Mucosa of rectum (tissue), 2 donors: ENCODE measurements around the gene ATN1.
"Not testable (repeated sequence)": the region's sequence is repeated elsewhere in the genome, so short reads cannot be mapped to it uniquely, and the experiment has no call there.

Experiments used
- H3K27ac ChIP-seq, 2 donors: one replicate each; pipeline ENCODE4 v1.7.0; 2013; ENCODE audit warnings: inconsistent platforms in 2 of 2, low read depth in 2 of 2, low read length in 2 of 2
- H3K27me3 ChIP-seq, 2 donors: one replicate each; pipeline ENCODE4 v1.7.0; 2013; ENCODE audit warnings: low read length in 2 of 2; ENCODE audit not compliant: control insufficient read depth in 2 of 2, insufficient read depth in 2 of 2
- H3K36me3 ChIP-seq, 2 donors: one replicate each; pipeline ENCODE4 v1.7.0; 2013; ENCODE audit warnings: low read length in 2 of 2; ENCODE audit not compliant: control insufficient read depth in 2 of 2, insufficient read depth in 2 of 2
- H3K4me1 ChIP-seq, 2 donors: one replicate each; pipeline ENCODE4 v1.7.0; 2013; ENCODE audit warnings: low read length in 2 of 2, mild to moderate bottlenecking in 1 of 2; ENCODE audit not compliant: control insufficient read depth in 2 of 2, insufficient read depth in 2 of 2
- H3K4me3 ChIP-seq, 2 donors: one replicate each; pipeline ENCODE4 v1.7.0; 2013; ENCODE audit warnings: low read length in 2 of 2
- H3K9ac ChIP-seq, 2 donors: one replicate each; pipeline ENCODE4 v1.7.0; 2013; ENCODE audit warnings: low read length in 2 of 2, low read depth in 1 of 2, mild to moderate bottlenecking in 1 of 2
- H3K9me3 ChIP-seq, 2 donors: one replicate each; pipeline ENCODE4 v1.7.0; 2013; ENCODE audit warnings: low read length in 2 of 2; ENCODE audit not compliant: control insufficient read depth in 2 of 2
- donor health status: healthy.
- donor health status: Normal muscosa, but diverticular disease.

The ATN1 gene

GRCh38 chr12:6889775-6890573 is 37.8 kb upstream of the ATN1 start:
- H3K27me3 ChIP-seq, H3K9me3 ChIP-seq, H3K36me3 ChIP-seq: not testable (repeated sequence)
- peak overlapping the region; percentile 83 to 88 for H3K27ac ChIP-seq
- peak overlapping the region in 1 of 2 donors; percentile 81 for H3K9ac ChIP-seq
- peaks cover 8 to 11% of the 10 kb centered on the region in 2 donors for H3K4me1 ChIP-seq
- peak overlapping the region; percentile 75 to 86 for H3K4me3 ChIP-seq

GRCh38 chr12:6890789-6891645 is 36.7 kb upstream of the ATN1 start:
- peak overlapping the region; percentile 86 to 90 for H3K9ac ChIP-seq
- H3K4me1 ChIP-seq, result peaks cover 8 to 11% of the 10 kb centered on the region in 2 donors
- H3K27me3 ChIP-seq, result no peaks in the 10 kb centered on the region
- H3K9me3 ChIP-seq, result no peaks in the 10 kb centered on the region
- H3K4me3 ChIP-seq, result peak overlapping the region; percentile 85 to 86
- H3K36me3 ChIP-seq, result no peaks in the 10 kb centered on the region
- H3K27ac ChIP-seq, result peak overlapping the region; percentile 88 to 94

GRCh38 chr12:6891646-6892001 is 36.1 kb upstream of the ATN1 start:
- peaks cover 8 to 11% of the 10 kb centered on the region in 2 donors for H3K4me1 ChIP-seq
- no peaks in the 10 kb centered on the region for H3K27me3 ChIP-seq
- peak overlapping the region; percentile 86 to 90 for H3K9ac ChIP-seq
- no peaks in the 10 kb centered on the region for H3K9me3 ChIP-seq
- peak overlapping the region; percentile 83 to 85 for H3K4me3 ChIP-seq
- no peaks in the 10 kb centered on the region for H3K36me3 ChIP-seq
- H3K27ac ChIP-seq, result peak overlapping the region; percentile 88 to 94

DNA sequence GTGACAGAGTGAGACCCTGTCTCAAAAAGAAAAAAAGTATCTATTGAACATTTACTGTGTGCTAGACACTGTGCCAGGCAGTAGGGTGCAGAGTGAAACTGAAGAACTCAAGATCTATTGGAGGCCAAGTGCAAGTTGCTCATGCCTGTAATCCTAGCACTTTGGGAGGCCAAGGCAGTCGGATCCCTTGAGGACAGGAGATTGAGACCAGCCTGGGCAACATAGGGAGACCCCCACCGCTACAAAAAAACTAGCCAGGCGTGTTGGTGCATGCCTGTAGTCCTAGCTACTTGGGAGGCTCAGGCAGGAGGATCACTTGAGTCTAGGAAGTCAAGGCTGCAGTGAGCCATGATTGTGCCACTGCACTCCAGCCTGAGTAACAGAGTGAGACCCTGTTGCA is 35.1 kb upstream of the ATN1 start:
- not testable (repeated sequence) for H3K27ac ChIP-seq, H3K4me3 ChIP-seq, H3K36me3 ChIP-seq, H3K27me3 ChIP-seq, H3K9me3 ChIP-seq, H3K9ac ChIP-seq
- peaks cover 8 to 11% of the 10 kb centered on the region in 2 donors for H3K4me1 ChIP-seq

DNA sequence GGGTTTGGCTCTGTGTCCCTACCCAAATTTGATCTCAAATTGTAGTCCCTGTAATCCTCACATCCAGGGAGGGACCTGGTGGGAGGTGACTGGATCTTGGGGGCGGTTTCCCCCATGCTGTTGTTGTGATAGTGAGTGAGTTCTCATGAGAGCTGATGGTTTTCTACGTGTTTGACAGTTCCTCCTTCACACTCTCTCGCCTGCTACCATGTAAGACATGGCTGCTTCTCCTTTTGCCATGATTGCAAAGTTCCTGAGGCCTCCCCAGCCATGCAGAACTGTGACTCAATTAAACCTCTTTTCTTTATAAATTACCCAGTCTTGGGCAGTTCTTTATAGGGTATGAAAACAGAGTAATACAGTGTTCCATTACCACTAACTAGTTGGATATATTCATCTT is 33.4 kb upstream of the ATN1 start:
- Histone ChIP-seq H3K4me1 (peaks cover 8 to 11% of the 10 kb centered on the region in 2 donors), H3K9ac (no peak overlapping the region), H3K4me3 (no peak overlapping the region), H3K27ac (no peak overlapping the region), H3K9me3 (no peaks in the 10 kb centered on the region), H3K36me3 (no peaks in the 10 kb centered on the region), H3K27me3 (no peaks in the 10 kb centered on the region)

GRCh38 chr12:6896846-6897435 is 30.8 kb upstream of the ATN1 start:
- Histone ChIP-seq H3K4me1 (peaks cover 0 to 4% of the 10 kb centered on the region in 2 donors), H3K4me3 (no peak overlapping the region), H3K9me3 (no peaks in the 10 kb centered on the region), H3K27me3 (no peaks in the 10 kb centered on the region), H3K9ac (no peak overlapping the region), H3K36me3 (no peaks in the 10 kb centered on the region), H3K27ac (no peak overlapping the region)

- Histone ChIP-seq H3K9me3 (no peaks in the 10 kb centered on the region), H3K9ac (no peak overlapping the region), H3K27me3 (no peaks in the 10 kb centered on the region), H3K36me3 (no peaks in the 10 kb centered on the region), H3K4me3 (peak overlapping the region in 1 of 2 donors; percentile 5), H3K4me1 (peaks cover 2 to 11% of the 10 kb centered on the region in 2 donors), H3K27ac (peak overlapping the region in 1 of 2 donors; percentile 56)
Measured at GRCh38 chr12:6899427-6899826, 28.3 kb upstream of the ATN1 start.

DNA sequence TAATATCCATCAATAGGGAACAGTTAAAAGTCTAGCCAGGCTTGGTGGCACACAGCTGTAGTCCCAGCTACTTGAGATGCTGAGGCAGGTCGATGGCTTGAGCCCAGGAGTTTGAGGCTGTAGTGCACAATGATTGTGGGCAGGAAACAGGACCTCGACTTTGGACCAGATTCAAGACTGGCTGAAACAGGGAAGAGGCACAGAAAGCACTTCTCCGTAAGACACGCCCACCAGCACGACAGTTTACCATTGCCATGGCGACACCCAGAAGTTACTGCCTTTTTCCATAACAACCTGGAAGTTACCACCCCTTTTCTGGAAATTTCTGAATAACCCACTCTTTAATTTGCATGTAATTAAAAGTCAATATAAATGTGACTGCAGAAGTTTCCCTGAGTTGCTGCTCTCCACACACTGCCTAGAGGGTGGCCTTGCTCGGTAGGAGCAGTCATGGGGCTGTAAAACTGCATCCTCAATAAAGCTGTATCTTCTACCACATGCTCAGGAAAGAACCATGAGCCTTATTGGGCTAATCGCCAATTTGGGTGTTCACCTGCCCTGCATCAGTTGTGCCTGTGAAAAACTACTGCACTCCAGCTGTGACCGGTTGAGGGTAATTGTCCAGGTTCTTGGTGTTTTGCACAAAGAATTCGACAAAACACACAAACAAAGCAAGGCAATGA is 27.8 kb upstream of the ATN1 start:
- Histone ChIP-seq H3K27me3 (no peaks in the 10 kb centered on the region), H3K27ac (peak overlapping the region; percentile 34 to 56), H3K9ac (peak overlapping the region in 1 of 2 donors; percentile 10), H3K9me3 (no peaks in the 10 kb centered on the region), H3K36me3 (no peaks in the 10 kb centered on the region), H3K4me3 (peak overlapping the region in 1 of 2 donors; percentile 5), H3K4me1 (peaks cover 4 to 14% of the 10 kb centered on the region in 2 donors)

GRCh38 chr12:6902448-6902847 is 25.3 kb upstream of the ATN1 start:
- Histone ChIP-seq H3K4me3 (no peak overlapping the region), H3K9ac (no peak overlapping the region), H3K27ac (no peak overlapping the region), H3K27me3 (no peaks in the 10 kb centered on the region), H3K36me3 (no peaks in the 10 kb centered on the region), H3K4me1 (peaks cover 10 to 17% of the 10 kb centered on the region in 2 donors), H3K9me3 (no peaks in the 10 kb centered on the region)
